HepG2 (cell line): ENCODE measurements around the gene PARP11. TPM values are rescaled to one million over a fixed set of nuclear protein-coding genes. Genes with fewer than 3 reads are reported as not detected.

Experiments
- CHD2 ChIP-seq: IDR thresholded peaks from 2 replicates; pipeline ENCODE4 v1.6.1; 2011; ENCODE audit warnings: low read depth, low read length, improper control_type of control experiment
- EP300 ChIP-seq, 3 experiments: sonication (generic) in 1 of 3; formaldehyde crosslinking in 1 of 3; IDR thresholded peaks; 2 replicates each; pipeline versions ENCODE4 v1.5.1 to v1.6.1; 2011 to 2020; ENCODE audit warnings: low read depth in 2 of 3, low read length in 2 of 3, borderline replicate concordance in 1 of 3, improper control_type of control experiment in 1 of 3, mild to moderate bottlenecking in 1 of 3, missing genetic modification reagents in 1 of 3, moderate library complexity in 1 of 3
- FOXP1 ChIP-seq, 2 experiments: fragments of 450-650 bp in 1 of 2; IDR thresholded peaks; 2 replicates each; pipeline ENCODE4 v1.6.1; 2017 to 2018; ENCODE audit warnings: antibody characterized with exemption in 1 of 2
- KLF9 ChIP-seq: IDR thresholded peaks from 2 replicates; pipeline ENCODE4 v1.6.1; 2016; ENCODE audit warnings: low read depth
- NBN ChIP-seq: fragments of 450-650 bp; conservative IDR thresholded peaks from 2 replicates; pipeline ENCODE4 v1.6.1; 2017
- RFX1 ChIP-seq: fragments of 450-650 bp; IDR thresholded peaks from 2 replicates; pipeline ENCODE4 v1.6.1; 2017
- SIX1 ChIP-seq: sonication (generic); formaldehyde crosslinking; IDR thresholded peaks from 2 replicates; pipeline ENCODE4 v1.4.0; 2020; ENCODE audit warnings: missing genetic modification reagents, borderline replicate concordance
- polyA plus RNA-seq, 8 experiments: library from polyadenylated mRNA; depleted of rRNA in 3 of 8; stranded (reverse) in 7 of 8; unstranded in 1 of 8; fragments of >200 nt; fragmentation: Illumina TruSeq in 4 of 8; extraction: Trizol in 4 of 8; gene quantifications; 2 replicates each; pipeline versions ENCODE4 v1.2.1 to v1.2.3, GENCODE V29; 2011 to 2016; ENCODE audit warnings: low read depth in 4 of 8, missing spikeins in 1 of 8, mixed read lengths in 1 of 8; ENCODE audit not compliant: insufficient read depth in 1 of 8
- total RNA-seq, 5 experiments: library from RNA; depleted of rRNA; stranded (reverse); fragments of >200 nt; fragmentation: Illumina TruSeq; extraction: Trizol; gene quantifications; 2 replicates each; pipeline ENCODE4 v1.2.3, GENCODE V29; 2016; ENCODE audit warnings: low read depth in 1 of 5
- TF ChIP-seq, protein P1 (sequence below): sonication (generic); formaldehyde crosslinking; IDR thresholded peaks from 2 replicates; pipeline ENCODE4 v1.4.0; 2020; ENCODE audit warnings: missing genetic modification reagents, mild to moderate bottlenecking, borderline replicate concordance
- TF ChIP-seq, protein P2 (sequence below): sonication (generic); formaldehyde crosslinking; IDR thresholded peaks from 2 replicates; pipeline ENCODE4 v1.5.0; 2020; ENCODE audit warnings: mild to moderate bottlenecking, missing genetic modification reagents, borderline replicate concordance
- TF ChIP-seq, protein P3 (sequence below): sonication (generic); formaldehyde crosslinking; IDR thresholded peaks from 2 replicates; pipeline ENCODE4 v1.5.0; 2020; ENCODE audit warnings: mild to moderate bottlenecking, missing genetic modification reagents, borderline replicate concordance
- TF ChIP-seq, protein P4 (sequence below): sonication (generic); formaldehyde crosslinking; conservative IDR thresholded peaks from 2 replicates; pipeline ENCODE4 v1.4.0; 2020; ENCODE audit warnings: mild to moderate bottlenecking, missing genetic modification reagents, moderate library complexity

PARP11 gene
- total and polyA plus RNA-seq, 2 of the 13 experiments (the other 11 are each of a cell fraction or from before 2014, with no cell fraction given): 4.0 to 7.6 TPM

DNA sequence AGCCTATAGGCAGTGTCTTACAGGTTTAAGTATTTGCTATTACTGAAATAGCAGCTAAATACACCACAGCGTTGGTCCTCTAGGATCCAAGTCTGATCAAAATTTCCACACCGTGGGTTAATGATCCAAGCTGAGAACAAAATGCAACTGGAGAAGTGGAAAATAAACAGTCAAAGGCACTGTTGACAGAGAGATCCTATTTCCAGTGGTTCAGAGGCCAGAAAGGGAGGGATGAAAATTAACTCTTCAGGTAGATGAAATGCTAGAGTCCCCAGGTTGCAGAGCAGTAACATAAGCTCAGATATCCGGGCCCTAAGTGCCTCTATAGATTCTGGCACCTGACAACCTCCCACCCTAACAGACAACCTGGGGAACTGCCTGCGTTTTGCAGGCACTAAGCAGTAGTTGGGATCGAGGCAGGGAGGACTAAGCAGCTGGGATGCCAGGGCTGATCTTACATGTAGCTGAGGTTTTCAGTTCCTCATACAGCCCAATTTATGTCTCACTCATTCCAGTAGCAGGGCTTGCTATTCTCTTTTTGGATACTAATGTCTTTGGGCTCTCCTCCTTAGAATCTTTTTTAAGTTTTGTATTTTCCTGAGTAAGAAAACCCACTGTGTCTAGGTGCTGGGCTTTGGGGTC, 77.6 kb downstream of the PARP11 start (continued):
- TF ChIP-seq, protein P1, sequence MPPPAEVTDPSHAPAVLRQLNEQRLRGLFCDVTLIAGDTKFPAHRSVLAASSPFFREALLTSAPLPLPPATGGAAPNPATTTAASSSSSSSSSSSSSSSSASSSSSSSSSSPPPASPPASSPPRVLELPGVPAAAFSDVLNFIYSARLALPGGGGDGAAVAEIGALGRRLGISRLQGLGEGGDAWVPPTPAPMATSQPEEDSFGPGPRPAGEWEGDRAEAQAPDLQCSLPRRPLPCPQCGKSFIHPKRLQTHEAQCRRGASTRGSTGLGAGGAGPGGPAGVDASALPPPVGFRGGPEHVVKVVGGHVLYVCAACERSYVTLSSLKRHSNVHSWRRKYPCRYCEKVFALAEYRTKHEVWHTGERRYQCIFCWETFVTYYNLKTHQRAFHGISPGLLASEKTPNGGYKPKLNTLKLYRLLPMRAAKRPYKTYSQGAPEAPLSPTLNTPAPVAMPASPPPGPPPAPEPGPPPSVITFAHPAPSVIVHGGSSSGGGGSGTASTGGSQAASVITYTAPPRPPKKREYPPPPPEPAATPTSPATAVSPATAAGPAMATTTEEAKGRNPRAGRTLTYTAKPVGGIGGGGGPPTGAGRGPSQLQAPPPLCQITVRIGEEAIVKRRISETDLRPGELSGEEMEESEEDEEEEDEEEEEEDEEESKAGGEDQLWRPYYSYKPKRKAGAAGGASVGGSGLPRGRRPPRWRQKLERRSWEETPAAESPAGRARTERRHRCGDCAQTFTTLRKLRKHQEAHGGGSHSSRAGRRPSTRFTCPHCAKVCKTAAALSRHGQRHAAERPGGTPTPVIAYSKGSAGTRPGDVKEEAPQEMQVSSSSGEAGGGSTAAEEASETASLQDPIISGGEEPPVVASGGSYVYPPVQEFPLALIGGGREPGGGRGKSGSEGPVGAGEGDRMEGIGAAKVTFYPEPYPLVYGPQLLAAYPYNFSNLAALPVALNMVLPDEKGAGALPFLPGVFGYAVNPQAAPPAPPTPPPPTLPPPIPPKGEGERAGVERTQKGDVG (CRISPR knock-in tag): no peak
- TF ChIP-seq CHD2 (no peak), RFX1 (no peak), KLF9 (no peak), NBN (no peak), EP300 (IDR thresholded peaks at IDR 0.05; ENCODE audit: low read depth in 2 of 2, low read length in 2 of 2) (peak in 1 of 2 experiments; percentile 42; a peak in 1 of 4 replicates), EP300 (CRISPR knock-in tag; IDR thresholded peaks at IDR 0.05; ENCODE audit: borderline replicate concordance) (no peak), SIX1 (CRISPR knock-in tag) (peak; percentile 92), FOXP1 (IDR thresholded peaks at IDR 0.05) (no peak), FOXP1 (CRISPR knock-in tag; IDR thresholded peaks at IDR 0.05) (peak; percentile 46; the same call in 1 of the 2 replicates)
- TF ChIP-seq, protein P2, sequence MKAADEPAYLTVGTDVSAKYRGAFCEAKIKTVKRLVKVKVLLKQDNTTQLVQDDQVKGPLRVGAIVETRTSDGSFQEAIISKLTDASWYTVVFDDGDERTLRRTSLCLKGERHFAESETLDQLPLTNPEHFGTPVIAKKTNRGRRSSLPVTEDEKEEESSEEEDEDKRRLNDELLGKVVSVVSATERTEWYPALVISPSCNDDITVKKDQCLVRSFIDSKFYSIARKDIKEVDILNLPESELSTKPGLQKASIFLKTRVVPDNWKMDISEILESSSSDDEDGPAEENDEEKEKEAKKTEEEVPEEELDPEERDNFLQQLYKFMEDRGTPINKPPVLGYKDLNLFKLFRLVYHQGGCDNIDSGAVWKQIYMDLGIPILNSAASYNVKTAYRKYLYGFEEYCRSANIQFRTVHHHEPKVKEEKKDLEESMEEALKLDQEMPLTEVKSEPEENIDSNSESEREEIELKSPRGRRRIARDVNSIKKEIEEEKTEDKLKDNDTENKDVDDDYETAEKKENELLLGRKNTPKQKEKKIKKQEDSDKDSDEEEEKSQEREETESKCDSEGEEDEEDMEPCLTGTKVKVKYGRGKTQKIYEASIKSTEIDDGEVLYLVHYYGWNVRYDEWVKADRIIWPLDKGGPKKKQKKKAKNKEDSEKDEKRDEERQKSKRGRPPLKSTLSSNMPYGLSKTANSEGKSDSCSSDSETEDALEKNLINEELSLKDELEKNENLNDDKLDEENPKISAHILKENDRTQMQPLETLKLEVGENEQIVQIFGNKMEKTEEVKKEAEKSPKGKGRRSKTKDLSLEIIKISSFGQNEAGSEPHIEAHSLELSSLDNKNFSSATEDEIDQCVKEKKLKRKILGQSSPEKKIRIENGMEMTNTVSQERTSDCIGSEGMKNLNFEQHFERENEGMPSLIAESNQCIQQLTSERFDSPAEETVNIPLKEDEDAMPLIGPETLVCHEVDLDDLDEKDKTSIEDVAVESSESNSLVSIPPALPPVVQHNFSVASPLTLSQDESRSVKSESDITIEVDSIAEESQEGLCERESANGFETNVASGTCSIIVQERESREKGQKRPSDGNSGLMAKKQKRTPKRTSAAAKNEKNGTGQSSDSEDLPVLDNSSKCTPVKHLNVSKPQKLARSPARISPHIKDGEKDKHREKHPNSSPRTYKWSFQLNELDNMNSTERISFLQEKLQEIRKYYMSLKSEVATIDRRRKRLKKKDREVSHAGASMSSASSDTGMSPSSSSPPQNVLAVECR (CRISPR knock-in tag): no peak
- TF ChIP-seq, protein P3, sequence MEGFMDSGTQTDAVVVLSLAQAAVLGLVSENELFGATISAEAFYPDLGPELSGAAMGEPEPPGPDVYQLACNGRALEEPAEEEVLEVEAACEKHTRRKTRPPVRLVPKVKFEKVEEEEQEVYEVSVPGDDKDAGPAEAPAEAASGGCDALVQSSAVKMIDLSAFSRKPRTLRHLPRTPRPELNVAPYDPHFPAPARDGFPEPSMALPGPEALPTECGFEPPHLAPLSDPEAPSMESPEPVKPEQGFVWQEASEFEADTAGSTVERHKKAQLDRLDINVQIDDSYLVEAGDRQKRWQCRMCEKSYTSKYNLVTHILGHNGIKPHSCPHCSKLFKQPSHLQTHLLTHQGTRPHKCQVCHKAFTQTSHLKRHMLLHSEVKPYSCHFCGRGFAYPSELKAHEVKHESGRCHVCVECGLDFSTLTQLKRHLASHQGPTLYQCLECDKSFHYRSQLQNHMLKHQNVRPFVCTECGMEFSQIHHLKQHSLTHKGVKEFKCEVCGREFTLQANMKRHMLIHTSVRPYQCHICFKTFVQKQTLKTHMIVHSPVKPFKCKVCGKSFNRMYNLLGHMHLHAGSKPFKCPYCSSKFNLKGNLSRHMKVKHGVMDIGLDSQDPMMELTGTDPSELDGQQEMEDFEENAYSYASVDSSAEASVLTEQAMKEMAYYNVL (CRISPR knock-in tag): peak; percentile 74; the same call in 1 of the 2 replicates
- TF ChIP-seq, protein P4, sequence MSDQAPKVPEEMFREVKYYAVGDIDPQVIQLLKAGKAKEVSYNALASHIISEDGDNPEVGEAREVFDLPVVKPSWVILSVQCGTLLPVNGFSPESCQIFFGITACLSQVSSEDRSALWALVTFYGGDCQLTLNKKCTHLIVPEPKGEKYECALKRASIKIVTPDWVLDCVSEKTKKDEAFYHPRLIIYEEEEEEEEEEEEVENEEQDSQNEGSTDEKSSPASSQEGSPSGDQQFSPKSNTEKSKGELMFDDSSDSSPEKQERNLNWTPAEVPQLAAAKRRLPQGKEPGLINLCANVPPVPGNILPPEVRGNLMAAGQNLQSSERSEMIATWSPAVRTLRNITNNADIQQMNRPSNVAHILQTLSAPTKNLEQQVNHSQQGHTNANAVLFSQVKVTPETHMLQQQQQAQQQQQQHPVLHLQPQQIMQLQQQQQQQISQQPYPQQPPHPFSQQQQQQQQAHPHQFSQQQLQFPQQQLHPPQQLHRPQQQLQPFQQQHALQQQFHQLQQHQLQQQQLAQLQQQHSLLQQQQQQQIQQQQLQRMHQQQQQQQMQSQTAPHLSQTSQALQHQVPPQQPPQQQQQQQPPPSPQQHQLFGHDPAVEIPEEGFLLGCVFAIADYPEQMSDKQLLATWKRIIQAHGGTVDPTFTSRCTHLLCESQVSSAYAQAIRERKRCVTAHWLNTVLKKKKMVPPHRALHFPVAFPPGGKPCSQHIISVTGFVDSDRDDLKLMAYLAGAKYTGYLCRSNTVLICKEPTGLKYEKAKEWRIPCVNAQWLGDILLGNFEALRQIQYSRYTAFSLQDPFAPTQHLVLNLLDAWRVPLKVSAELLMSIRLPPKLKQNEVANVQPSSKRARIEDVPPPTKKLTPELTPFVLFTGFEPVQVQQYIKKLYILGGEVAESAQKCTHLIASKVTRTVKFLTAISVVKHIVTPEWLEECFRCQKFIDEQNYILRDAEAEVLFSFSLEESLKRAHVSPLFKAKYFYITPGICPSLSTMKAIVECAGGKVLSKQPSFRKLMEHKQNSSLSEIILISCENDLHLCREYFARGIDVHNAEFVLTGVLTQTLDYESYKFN (CRISPR knock-in tag): peak; percentile 61
